ENCODE results near the gene FNDC3B.

DNA sequence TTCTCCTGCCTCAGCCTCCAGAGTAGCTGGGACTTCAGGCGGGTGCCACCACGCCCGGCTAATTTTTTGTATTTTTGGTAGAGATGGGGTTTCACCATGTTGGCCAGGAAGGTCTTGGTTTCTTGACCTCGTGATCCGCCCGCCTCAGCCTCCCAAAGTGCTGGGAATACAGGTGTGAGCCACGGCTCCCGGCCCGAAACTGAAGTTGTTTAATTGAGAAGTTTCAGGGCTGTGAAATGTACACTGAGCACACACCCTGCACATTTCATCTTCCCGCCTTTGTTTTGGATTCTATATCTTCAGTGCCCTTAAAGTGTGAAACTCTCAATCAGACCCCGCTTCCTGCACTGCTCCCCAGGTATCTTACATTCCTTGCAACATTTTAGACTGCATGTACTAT is 149.1 kb downstream of the FNDC3B start:
- TF ChIP-seq CHD1 (IDR thresholded peaks at IDR 0.05; ENCODE audit: low read depth, low read length) (no peak), PHF8 (conservative IDR thresholded peaks at IDR 0.05; ENCODE audit: low read depth, low read length) (no peak), POLR2A (IDR thresholded peaks at IDR 0.05; ENCODE audit: control extremely low read depth in 1 of 2, low read depth in 2 of 2, low read length in 2 of 2) (no peak), YY1 (IDR thresholded peaks at IDR 0.05; ENCODE audit: low read depth, low read length) (no peak), SP1 (IDR thresholded peaks at IDR 0.05; ENCODE audit: low read depth, low read length) (no peak), BCL11A (IDR thresholded peaks at IDR 0.05; ENCODE audit: low read depth in 2 of 2, low read length in 2 of 2) (no peak), KDM1A (IDR thresholded peaks at IDR 0.05; ENCODE audit: borderline replicate concordance, low read length) (no peak), JUND (IDR thresholded peaks at IDR 0.05; ENCODE audit: low read length) (no peak)
- TF ChIP-seq, protein P1, sequence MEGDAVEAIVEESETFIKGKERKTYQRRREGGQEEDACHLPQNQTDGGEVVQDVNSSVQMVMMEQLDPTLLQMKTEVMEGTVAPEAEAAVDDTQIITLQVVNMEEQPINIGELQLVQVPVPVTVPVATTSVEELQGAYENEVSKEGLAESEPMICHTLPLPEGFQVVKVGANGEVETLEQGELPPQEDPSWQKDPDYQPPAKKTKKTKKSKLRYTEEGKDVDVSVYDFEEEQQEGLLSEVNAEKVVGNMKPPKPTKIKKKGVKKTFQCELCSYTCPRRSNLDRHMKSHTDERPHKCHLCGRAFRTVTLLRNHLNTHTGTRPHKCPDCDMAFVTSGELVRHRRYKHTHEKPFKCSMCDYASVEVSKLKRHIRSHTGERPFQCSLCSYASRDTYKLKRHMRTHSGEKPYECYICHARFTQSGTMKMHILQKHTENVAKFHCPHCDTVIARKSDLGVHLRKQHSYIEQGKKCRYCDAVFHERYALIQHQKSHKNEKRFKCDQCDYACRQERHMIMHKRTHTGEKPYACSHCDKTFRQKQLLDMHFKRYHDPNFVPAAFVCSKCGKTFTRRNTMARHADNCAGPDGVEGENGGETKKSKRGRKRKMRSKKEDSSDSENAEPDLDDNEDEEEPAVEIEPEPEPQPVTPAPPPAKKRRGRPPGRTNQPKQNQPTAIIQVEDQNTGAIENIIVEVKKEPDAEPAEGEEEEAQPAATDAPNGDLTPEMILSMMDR (IDR thresholded peaks at IDR 0.05; ENCODE audit: control extremely low read depth in 1 of 3, insufficient read depth in 1 of 3, low read depth in 1 of 3, low read length in 3 of 3) = no peak
